ENCODE data around the gene ZNF891. TPM values are rescaled to one million over a fixed set of nuclear protein-coding genes. Genes with fewer than 3 reads are reported as not detected.

ZNF891 gene
- total and polyA plus RNA-seq, 2 of the 8 experiments (the other 6 are each of a cell fraction or from before 2014, with no cell fraction given) = 1.3 to 3.1 TPM

GRCh38 chr12:133106253-133106652 is 23.8 kb downstream of the ZNF891 start:
- Histone ChIP-seq H2AFZ (ENCODE audit: low read length) (no peak overlapping the region), H2BK12ac (ENCODE audit: low read depth, low read length) (no peak overlapping the region), H3K4me3 (ENCODE audit: extremely low read depth in 1 of 4, insufficient read depth in 2 of 4, low read depth in 3 of 4, low read length in 4 of 4) (peak overlapping the region in 1 of 4 experiments; percentile 23; a peak in 1 of 8 replicates)

More at GRCh38 chr12:133106253-133106652, 23.8 kb downstream of the ZNF891 start:
- Histone ChIP-seq H3K79me2 (ENCODE audit: control insufficient read depth in 1 of 2, insufficient read depth in 2 of 2, low read length in 2 of 2) (no peaks in the 10 kb centered on the region), H3K36me3 (ENCODE audit: control insufficient read depth in 2 of 4, insufficient read depth in 4 of 4, low read length in 3 of 4) (peaks cover 5 to 84% (median 40%) of the 10 kb centered on the region in 4 experiments; a peak in 7 of 8 replicates), H3K23me2 (ENCODE audit: low read depth, low read length) (no peaks in the 10 kb centered on the region), H4K20me1 (replicated peaks in 1 of 2; ENCODE audit: control insufficient read depth in 1 of 2, insufficient read depth in 2 of 2, low read length in 2 of 2) (no peaks in the 10 kb centered on the region), H2BK5ac (ENCODE audit: low read depth, low read length) (no peak overlapping the region), H3K9me3 (ENCODE audit: insufficient read depth in 2 of 2, low read depth in 1 of 2, low read length in 1 of 2) (peaks cover 80 to 96% of the 10 kb centered on the region in 2 experiments), H4K91ac (replicated peaks; ENCODE audit: insufficient read length, low read length) (no peak overlapping the region), H3K27ac (ENCODE audit: low read depth, low read length) (no peak overlapping the region), H2BK20ac (ENCODE audit: low read length) (no peak overlapping the region), H3K23ac (ENCODE audit: insufficient read length) (no peak overlapping the region), H3K4ac (replicated peaks; ENCODE audit: insufficient read length, low read depth, low read length) (no peak overlapping the region), H3K14ac (ENCODE audit: insufficient read length) (no peak overlapping the region), H2BK15ac (ENCODE audit: low read length) (no peak overlapping the region), H4K8ac (ENCODE audit: extremely low read depth, insufficient read depth, low read length) (no peak overlapping the region), H3K56ac (replicated peaks; ENCODE audit: insufficient read length, low read depth, low read length) (no peak overlapping the region), H3K9ac (replicated peaks in 1 of 4; ENCODE audit: extremely low read depth in 1 of 4, low read depth in 3 of 4, low read length in 3 of 4) (no peak overlapping the region), H3K4me1 (replicated peaks in 1 of 4; ENCODE audit: control insufficient read depth in 3 of 4, insufficient read depth in 4 of 4, low read length in 3 of 4) (no peaks in the 10 kb centered on the region), H4K5ac (ENCODE audit: insufficient read length, low read depth, low read length) (no peak overlapping the region), H3K79me1 (ENCODE audit: low read depth, low read length) (no peaks in the 10 kb centered on the region), H3K27me3 (replicated peaks in 1 of 4; ENCODE audit: control insufficient read depth in 3 of 4, extremely low read depth in 1 of 4, insufficient read depth in 3 of 4, low read length in 3 of 4) (no peaks in the 10 kb centered on the region), H3K4me2 (ENCODE audit: insufficient read depth in 1 of 2, low read depth in 2 of 2, low read length in 2 of 2) (no peak overlapping the region), H2BK120ac (replicated peaks; ENCODE audit: low read depth, low read length) (no peak overlapping the region), H2AK5ac (ENCODE audit: low read depth, low read length) (no peak overlapping the region), H3K18ac (ENCODE audit: extremely low read depth, low read length) (no peak overlapping the region)
- POLR2A ChIA-PET (ENCODE audit: partially characterized antibody) = interaction anchor here (1.0 to 1.2 kb wide), 3 partner anchors 9 to 120 kb away, joined by 3 to 4 read pairs (median 3); partner anchors contain the start of gene ZNF26
- WGBS, 2 experiments (ENCODE audit: extremely low coverage in 1 of 2, insufficient coverage in 1 of 2, insufficient read length in 1 of 2, insufficient replicate concordance in 2 of 2, low coverage in 1 of 2, low lambda C conversion rate in 2 of 2, missing lambda C conversion rate in 1 of 2) = 94% methylated on average over 5 of the region's 5 CpGs; no CpG with 5 or more reads in 1 of the 2 experiments
- no peak for FAIRE-seq
- CTCF ChIA-PET (ENCODE audit: partially characterized antibody) = interaction anchor here (1.2 kb wide), 1 partner anchor 75 kb away, joined by 3 read pairs; the partner anchor contains the start of gene ZNF268
- TF ChIP-seq E2F6 (IDR thresholded peaks at IDR 0.05) (no peak), ZNF274 (IDR thresholded peaks at IDR 0.05; ENCODE audit: borderline replicate concordance, extremely low read depth, low read length) (peak; percentile 95)
- no peak for DNase-seq (ENCODE audit: low read depth in 1 of 2, low spot score in 2 of 2)
